Measurements from ENCODE around the gene IFI44L.

The IFI44L gene

DNA sequence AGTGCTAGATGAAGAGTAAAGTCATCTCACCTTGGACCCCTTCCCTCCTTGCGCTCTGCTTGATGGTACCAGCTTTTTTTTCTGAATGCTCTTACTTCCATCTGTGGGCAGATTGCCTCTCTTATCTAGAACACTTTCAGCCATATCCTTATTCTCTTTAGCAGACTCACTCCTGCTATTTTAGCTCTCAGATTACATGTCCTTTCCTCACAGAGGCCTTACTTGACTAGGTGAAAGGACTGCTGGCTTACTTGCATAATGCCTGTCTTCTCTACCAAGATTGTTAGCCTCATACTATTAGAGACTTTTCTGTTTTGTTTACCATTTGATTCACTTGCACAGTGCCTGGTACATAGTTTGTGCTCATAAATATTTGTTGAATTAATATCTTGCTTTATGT is 38.7 kb downstream of the IFI44L start:
- no peak overlapping the region for H3K9ac ChIP-seq (ENCODE audit: low read length in 5 of 5)
- H3K4me3 ChIP-seq (ENCODE audit: low read depth in 1 of 5, low read length in 5 of 5): no peak overlapping the region
- H3K4me1 ChIP-seq (ENCODE audit: control insufficient read depth in 5 of 5, insufficient read depth in 5 of 5, low read length in 5 of 5): peaks cover 0 to 7% (median 3%) of the 10 kb centered on the region in 5 donors
- H3K27ac ChIP-seq (ENCODE audit: low read depth, low read length): no peak overlapping the region
- no peaks in the 10 kb centered on the region for H3K27me3 ChIP-seq (ENCODE audit: control insufficient read depth in 5 of 5, insufficient read depth in 4 of 5, low read length in 5 of 5)
- H3K9me3 ChIP-seq (ENCODE audit: control insufficient read depth in 5 of 5, low read length in 5 of 5): no peaks in the 10 kb centered on the region
- peaks cover 22 to 61% (median 54%) of the 10 kb centered on the region in 5 donors for H3K36me3 ChIP-seq (ENCODE audit: control insufficient read depth in 5 of 5, insufficient read depth in 5 of 5, low read length in 5 of 5)

DNA sequence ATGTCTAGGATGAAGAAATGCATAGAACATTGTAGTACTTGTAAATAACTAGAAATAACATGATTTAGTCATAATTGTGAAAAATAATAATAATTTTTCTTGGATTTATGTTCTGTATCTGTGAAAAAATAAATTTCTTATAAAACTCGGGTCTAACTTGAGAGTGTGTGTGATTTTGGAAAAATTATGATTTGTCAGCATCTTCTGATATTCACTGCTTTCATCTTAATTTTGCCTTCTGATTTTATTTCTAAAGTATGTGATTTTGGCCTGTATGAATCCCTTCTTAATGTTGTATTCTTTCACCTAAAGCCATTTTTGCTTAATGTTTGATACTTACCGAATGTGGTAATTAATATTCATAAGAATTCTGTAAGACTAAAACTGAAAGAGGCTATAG is 43.7 kb downstream of the IFI44L start:
- Histone ChIP-seq H3K27me3 (ENCODE audit: control insufficient read depth in 5 of 5, insufficient read depth in 4 of 5, low read length in 5 of 5) (no peaks in the 10 kb centered on the region), H3K27ac (ENCODE audit: low read depth, low read length) (no peak overlapping the region), H3K9ac (ENCODE audit: low read length in 5 of 5) (no peak overlapping the region), H3K4me3 (ENCODE audit: low read depth in 1 of 5, low read length in 5 of 5) (no peak overlapping the region), H3K9me3 (ENCODE audit: control insufficient read depth in 5 of 5, low read length in 5 of 5) (no peaks in the 10 kb centered on the region), H3K36me3 (ENCODE audit: control insufficient read depth in 5 of 5, insufficient read depth in 5 of 5, low read length in 5 of 5) (peaks cover 17 to 41% (median 37%) of the 10 kb centered on the region in 5 donors), H3K4me1 (ENCODE audit: control insufficient read depth in 5 of 5, insufficient read depth in 5 of 5, low read length in 5 of 5) (peaks cover 0 to 4% (median 0%) of the 10 kb centered on the region in 5 donors)

DNA sequence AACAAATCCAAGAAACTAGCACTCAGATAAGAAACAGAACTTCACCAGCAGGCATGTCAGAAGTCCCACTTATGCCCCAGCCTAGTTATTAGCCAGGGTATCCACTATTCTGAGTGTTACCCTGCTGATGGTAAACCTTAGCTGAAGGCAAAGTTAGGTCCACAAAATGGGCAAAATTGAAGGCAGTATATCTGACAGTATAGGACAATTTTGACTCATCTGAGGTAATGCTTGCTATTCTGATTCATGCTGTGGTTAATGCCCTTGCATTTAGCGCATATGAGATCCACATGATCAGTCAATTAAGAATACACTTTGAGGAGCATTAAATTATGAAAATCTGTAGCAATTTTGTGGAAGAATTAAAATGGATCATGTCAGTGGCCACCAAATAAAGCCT is 44.5 kb downstream of the IFI44L start:
- no peak overlapping the region for H3K27ac ChIP-seq (ENCODE audit: low read depth, low read length)
- H3K9ac ChIP-seq (ENCODE audit: low read length in 5 of 5): no peak overlapping the region
- no peaks in the 10 kb centered on the region for H3K27me3 ChIP-seq (ENCODE audit: control insufficient read depth in 5 of 5, insufficient read depth in 4 of 5, low read length in 5 of 5)
- no peak overlapping the region for H3K4me3 ChIP-seq (ENCODE audit: low read depth in 1 of 5, low read length in 5 of 5)
- H3K9me3 ChIP-seq (ENCODE audit: control insufficient read depth in 5 of 5, low read length in 5 of 5): no peaks in the 10 kb centered on the region
- peaks cover 9 to 32% (median 29%) of the 10 kb centered on the region in 5 donors for H3K36me3 ChIP-seq (ENCODE audit: control insufficient read depth in 5 of 5, insufficient read depth in 5 of 5, low read length in 5 of 5)
- no peaks in the 10 kb centered on the region for H3K4me1 ChIP-seq (ENCODE audit: control insufficient read depth in 5 of 5, insufficient read depth in 5 of 5, low read length in 5 of 5)

DNA sequence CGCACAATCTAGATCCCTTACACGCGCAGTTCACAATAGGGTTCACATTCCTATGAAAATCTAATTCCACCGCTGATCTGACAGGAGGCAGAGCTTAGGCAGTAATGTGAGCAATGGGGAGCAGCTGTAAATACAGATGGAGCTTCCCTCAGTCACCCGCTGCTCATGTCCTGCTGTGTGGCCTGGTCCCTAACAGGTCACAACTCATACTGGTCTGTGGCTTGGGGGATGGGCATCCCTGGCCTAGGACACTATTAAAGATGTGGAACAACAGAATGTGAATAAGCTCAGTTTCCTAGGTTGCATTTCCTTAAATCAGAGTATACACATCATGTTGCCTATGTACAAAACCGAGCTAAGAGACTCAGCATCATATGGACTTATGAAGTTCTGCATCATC is 45.6 kb downstream of the IFI44L start:
- no peaks in the 10 kb centered on the region for H3K4me1 ChIP-seq (ENCODE audit: control insufficient read depth in 5 of 5, insufficient read depth in 5 of 5, low read length in 5 of 5)
- no peak overlapping the region for H3K9ac ChIP-seq (ENCODE audit: low read length in 5 of 5)
- H3K27me3 ChIP-seq (ENCODE audit: control insufficient read depth in 5 of 5, insufficient read depth in 4 of 5, low read length in 5 of 5): no peaks in the 10 kb centered on the region
- no peak overlapping the region for H3K27ac ChIP-seq (ENCODE audit: low read depth, low read length)
- H3K4me3 ChIP-seq (ENCODE audit: low read depth in 1 of 5, low read length in 5 of 5): no peak overlapping the region
- H3K9me3 ChIP-seq (ENCODE audit: control insufficient read depth in 5 of 5, low read length in 5 of 5): no peaks in the 10 kb centered on the region
- peaks cover 6 to 24% (median 20%) of the 10 kb centered on the region in 5 donors for H3K36me3 ChIP-seq (ENCODE audit: control insufficient read depth in 5 of 5, insufficient read depth in 5 of 5, low read length in 5 of 5)

DNA sequence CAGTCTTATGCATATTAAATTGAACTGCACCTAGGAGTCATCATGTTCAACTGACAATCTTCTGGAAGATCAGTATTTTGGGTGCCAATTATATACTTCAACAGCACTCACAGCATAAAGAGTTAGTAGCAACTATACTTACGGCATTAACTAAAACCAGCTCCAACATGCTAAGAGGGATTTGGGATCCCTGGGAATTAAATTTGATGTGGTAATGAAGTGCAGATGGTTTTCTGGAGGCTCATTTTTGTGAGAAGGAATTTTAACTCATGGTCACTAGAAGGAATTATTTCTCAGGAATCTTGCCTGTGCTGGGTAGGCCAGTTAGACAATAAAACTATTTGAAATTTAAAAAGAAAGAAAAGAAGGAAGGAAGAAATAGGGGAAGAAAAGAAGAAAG is 47.7 kb downstream of the IFI44L start:
- no peaks in the 10 kb centered on the region for H3K9me3 ChIP-seq (ENCODE audit: control insufficient read depth in 5 of 5, low read length in 5 of 5)
- H3K9ac ChIP-seq (ENCODE audit: low read length in 5 of 5): no peak overlapping the region
- no peaks in the 10 kb centered on the region for H3K4me1 ChIP-seq (ENCODE audit: control insufficient read depth in 5 of 5, insufficient read depth in 5 of 5, low read length in 5 of 5)
- no peak overlapping the region for H3K27ac ChIP-seq (ENCODE audit: low read depth, low read length)
- H3K27me3 ChIP-seq (ENCODE audit: control insufficient read depth in 5 of 5, insufficient read depth in 4 of 5, low read length in 5 of 5): no peaks in the 10 kb centered on the region
- peaks cover 3 to 11% (median 9%) of the 10 kb centered on the region in 5 donors for H3K36me3 ChIP-seq (ENCODE audit: control insufficient read depth in 5 of 5, insufficient read depth in 5 of 5, low read length in 5 of 5)
- H3K4me3 ChIP-seq (ENCODE audit: low read depth in 1 of 5, low read length in 5 of 5): no peak overlapping the region

DNA sequence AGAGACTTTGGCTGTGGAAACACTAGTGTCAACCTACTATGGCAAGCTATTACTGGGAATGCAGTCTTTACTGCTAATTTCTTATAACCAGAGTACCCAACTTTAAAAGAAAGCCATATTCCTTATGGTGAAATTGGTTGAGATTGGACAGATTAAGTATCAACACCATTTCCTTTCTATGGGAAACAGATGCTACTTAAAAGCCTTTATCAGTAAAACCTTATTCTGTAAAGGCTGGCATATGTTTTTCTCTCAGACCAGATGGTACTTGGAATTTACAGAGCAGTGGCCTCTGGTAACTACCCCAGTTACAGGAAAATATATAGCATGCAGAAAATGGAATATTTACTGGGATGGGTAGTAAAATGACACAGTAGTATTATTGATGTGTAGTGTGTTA is 48.2 kb downstream of the IFI44L start:
- Histone ChIP-seq H3K27me3 (ENCODE audit: control insufficient read depth in 5 of 5, insufficient read depth in 4 of 5, low read length in 5 of 5) (no peaks in the 10 kb centered on the region), H3K4me3 (ENCODE audit: low read depth in 1 of 5, low read length in 5 of 5) (no peak overlapping the region), H3K27ac (ENCODE audit: low read depth, low read length) (no peak overlapping the region), H3K36me3 (ENCODE audit: control insufficient read depth in 5 of 5, insufficient read depth in 5 of 5, low read length in 5 of 5) (peaks cover 0 to 6% (median 4%) of the 10 kb centered on the region in 5 donors), H3K4me1 (ENCODE audit: control insufficient read depth in 5 of 5, insufficient read depth in 5 of 5, low read length in 5 of 5) (no peaks in the 10 kb centered on the region), H3K9me3 (ENCODE audit: control insufficient read depth in 5 of 5, low read length in 5 of 5) (no peaks in the 10 kb centered on the region), H3K9ac (ENCODE audit: low read length in 5 of 5) (no peak overlapping the region)

DNA sequence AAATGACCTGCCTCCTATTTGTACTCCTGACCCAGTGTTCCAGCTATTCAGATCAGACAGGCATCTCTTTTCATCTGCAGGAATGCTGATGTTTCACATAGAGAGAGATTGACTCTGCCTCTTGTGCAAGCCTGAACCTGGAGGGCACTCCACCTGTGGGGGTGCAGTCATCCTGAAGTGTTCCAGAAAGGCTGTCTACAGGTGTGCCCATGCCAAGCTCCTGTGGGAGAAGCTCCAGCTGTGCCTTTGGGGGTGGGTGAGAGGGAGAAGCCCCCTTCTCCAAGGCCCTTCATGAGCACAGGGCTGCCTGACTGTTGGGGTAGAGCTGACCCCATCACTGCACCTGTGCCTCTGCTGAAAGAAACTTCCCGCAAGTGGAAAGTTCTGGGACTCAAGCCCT is 52.2 kb downstream of the IFI44L start:
- no peaks in the 10 kb centered on the region for H3K9me3 ChIP-seq (ENCODE audit: control insufficient read depth in 5 of 5, low read length in 5 of 5)
- H3K4me1 ChIP-seq (ENCODE audit: control insufficient read depth in 5 of 5, insufficient read depth in 5 of 5, low read length in 5 of 5): no peaks in the 10 kb centered on the region
- H3K27me3 ChIP-seq (ENCODE audit: control insufficient read depth in 5 of 5, insufficient read depth in 4 of 5, low read length in 5 of 5): no peaks in the 10 kb centered on the region
- H3K27ac ChIP-seq (ENCODE audit: low read depth, low read length): no peak overlapping the region
- no peaks in the 10 kb centered on the region for H3K36me3 ChIP-seq (ENCODE audit: control insufficient read depth in 5 of 5, insufficient read depth in 5 of 5, low read length in 5 of 5)
- no peak overlapping the region for H3K4me3 ChIP-seq (ENCODE audit: low read depth in 1 of 5, low read length in 5 of 5)
- no peak overlapping the region for H3K9ac ChIP-seq (ENCODE audit: low read length in 5 of 5)

DNA sequence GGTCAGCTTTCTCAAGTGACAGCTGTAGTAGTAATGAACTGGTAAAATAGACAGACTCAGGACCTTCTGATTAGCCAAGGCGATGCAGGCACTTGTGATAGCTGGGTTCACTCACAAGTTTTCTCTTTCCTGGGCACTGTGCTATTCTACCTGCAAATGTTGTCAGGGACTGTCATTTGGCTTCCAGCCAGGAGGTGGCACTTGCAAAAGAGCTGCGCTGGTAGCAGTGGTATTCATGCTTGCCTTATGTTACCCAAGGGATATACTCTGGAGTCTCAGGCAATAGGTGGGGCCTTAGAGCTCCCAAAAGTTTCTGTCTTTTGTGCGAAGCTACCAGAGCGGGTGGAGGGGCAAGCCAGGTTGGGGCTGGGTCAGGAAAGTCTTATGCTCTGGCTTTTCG is 52.9 kb downstream of the IFI44L start:
- Histone ChIP-seq H3K4me1 (ENCODE audit: control insufficient read depth in 5 of 5, insufficient read depth in 5 of 5, low read length in 5 of 5) (no peaks in the 10 kb centered on the region), H3K36me3 (ENCODE audit: control insufficient read depth in 5 of 5, insufficient read depth in 5 of 5, low read length in 5 of 5) (no peaks in the 10 kb centered on the region), H3K27me3 (ENCODE audit: control insufficient read depth in 5 of 5, insufficient read depth in 4 of 5, low read length in 5 of 5) (no peaks in the 10 kb centered on the region), H3K9ac (ENCODE audit: low read length in 5 of 5) (no peak overlapping the region), H3K4me3 (ENCODE audit: low read depth in 1 of 5, low read length in 5 of 5) (no peak overlapping the region), H3K27ac (ENCODE audit: low read depth, low read length) (no peak overlapping the region), H3K9me3 (ENCODE audit: control insufficient read depth in 5 of 5, low read length in 5 of 5) (no peaks in the 10 kb centered on the region)

DNA sequence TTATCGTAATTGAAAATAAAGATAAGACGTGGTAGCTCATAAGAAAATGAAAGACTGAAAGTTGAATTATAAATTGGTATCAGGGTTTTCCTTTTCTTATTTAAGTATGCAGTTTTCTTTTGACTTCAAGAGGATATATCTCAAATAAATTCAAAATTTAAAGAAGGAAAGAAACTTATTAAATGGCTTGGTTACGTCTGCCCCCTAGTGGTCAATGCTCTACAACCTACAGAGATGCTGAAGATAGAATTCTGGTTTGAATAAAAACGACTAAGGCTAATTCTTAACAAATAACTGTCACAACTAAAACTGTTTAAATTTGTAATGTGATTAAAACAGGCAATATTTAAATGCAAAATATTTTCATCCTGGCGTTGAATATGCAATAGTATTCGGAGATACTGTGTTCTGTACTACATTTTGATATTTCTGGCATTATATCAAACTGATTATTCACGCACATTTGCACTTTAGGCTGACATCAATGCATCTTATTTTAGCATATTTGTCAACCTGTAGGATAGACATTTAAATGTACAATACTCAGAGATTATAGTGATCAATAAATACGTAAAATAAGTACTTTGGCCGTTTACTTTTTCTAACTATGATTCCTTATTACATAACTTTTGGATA is 56.2 kb downstream of the IFI44L start:
- Histone ChIP-seq H3K27me3 (ENCODE audit: control insufficient read depth in 5 of 5, insufficient read depth in 4 of 5, low read length in 5 of 5) (no peaks in the 10 kb centered on the region), H3K9ac (ENCODE audit: low read length in 5 of 5) (no peak overlapping the region), H3K9me3 (ENCODE audit: control insufficient read depth in 5 of 5, low read length in 5 of 5) (no peaks in the 10 kb centered on the region), H3K4me1 (ENCODE audit: control insufficient read depth in 5 of 5, insufficient read depth in 5 of 5, low read length in 5 of 5) (no peaks in the 10 kb centered on the region), H3K36me3 (ENCODE audit: control insufficient read depth in 5 of 5, insufficient read depth in 5 of 5, low read length in 5 of 5) (no peaks in the 10 kb centered on the region), H3K27ac (ENCODE audit: low read depth, low read length) (no peak overlapping the region), H3K4me3 (ENCODE audit: low read depth in 1 of 5, low read length in 5 of 5) (no peak overlapping the region)

DNA sequence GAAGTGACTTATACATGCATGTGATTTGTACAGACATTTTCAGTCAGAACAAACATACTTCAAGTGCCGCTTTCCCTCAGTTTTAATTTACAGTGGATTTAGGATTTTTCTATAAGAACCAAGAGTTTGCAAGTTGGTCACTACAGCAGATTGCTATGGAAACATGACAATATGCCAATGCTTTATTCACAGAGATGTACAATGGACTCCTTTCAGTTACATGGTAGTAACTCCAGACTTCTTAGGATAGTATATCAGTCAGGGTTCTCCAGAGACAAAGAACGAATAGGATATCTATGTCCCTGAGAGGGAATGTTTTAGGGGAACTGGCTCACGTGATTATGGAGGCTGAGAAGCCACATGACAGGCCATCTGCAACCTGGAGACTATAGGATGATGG is 56.7 kb downstream of the IFI44L start:
- Histone ChIP-seq H3K4me3 (ENCODE audit: low read depth in 1 of 5, low read length in 5 of 5) (no peak overlapping the region), H3K4me1 (ENCODE audit: control insufficient read depth in 5 of 5, insufficient read depth in 5 of 5, low read length in 5 of 5) (no peaks in the 10 kb centered on the region), H3K27me3 (ENCODE audit: control insufficient read depth in 5 of 5, insufficient read depth in 4 of 5, low read length in 5 of 5) (no peaks in the 10 kb centered on the region), H3K9ac (ENCODE audit: low read length in 5 of 5) (no peak overlapping the region), H3K36me3 (ENCODE audit: control insufficient read depth in 5 of 5, insufficient read depth in 5 of 5, low read length in 5 of 5) (no peaks in the 10 kb centered on the region), H3K9me3 (ENCODE audit: control insufficient read depth in 5 of 5, low read length in 5 of 5) (no peaks in the 10 kb centered on the region), H3K27ac (ENCODE audit: low read depth, low read length) (no peak overlapping the region)
